NCI-H345 (cell line): ENCODE data around the gene AKAP13.

ENCODE experiments used
- DNase-seq: peaks from one replicate; lab custom pipeline; 2025; lab: John Stamatoyannopoulos, UW

Gene AKAP13

GRCh38 chr15:85730001-85730820 lies 349.8 kb downstream of the AKAP13 start:
- peak; percentile 40 for DNase-seq

GRCh38 chr15:85733416-85733815 lies 353.0 kb downstream of the AKAP13 start:
- no peak for DNase-seq

GRCh38 chr15:85737061-85737460 lies 356.7 kb downstream of the AKAP13 start:
- no peak for DNase-seq

- DNase-seq = no peak
Observed at GRCh38 chr15:85741021-85741421, 360.6 kb downstream of the AKAP13 start.

- no peak for DNase-seq
Observed at GRCh38 chr15:85741662-85742061, 361.3 kb downstream of the AKAP13 start.

- peak; percentile 32 for DNase-seq
Observed at GRCh38 chr15:85742186-85742821, 361.9 kb downstream of the AKAP13 start.

- peak; percentile 78 for DNase-seq
Observed at GRCh38 chr15:85743392-85744055, 363.1 kb downstream of the AKAP13 start.

- no peak for DNase-seq
Observed at GRCh38 chr15:85744579-85744978, 364.2 kb downstream of the AKAP13 start.

- no peak for DNase-seq
Observed at GRCh38 chr15:85745023-85745422, 364.6 kb downstream of the AKAP13 start.

- no peak for DNase-seq
Observed at GRCh38 chr15:85745525-85746150, 365.2 kb downstream of the AKAP13 start.

GRCh38 chr15:85746641-85747040 lies 366.2 kb downstream of the AKAP13 start:
- DNase-seq = no peak

- no peak for DNase-seq
Observed at GRCh38 chr15:85748176-85748575, 367.8 kb downstream of the AKAP13 start.

GRCh38 chr15:85748729-85749128 lies 368.3 kb downstream of the AKAP13 start:
- DNase-seq = no peak

GRCh38 chr15:85749261-85750151 lies 369.1 kb downstream of the AKAP13 start:
- no peak for DNase-seq

- DNase-seq = no peak
Observed at GRCh38 chr15:85750319-85751290, 370.2 kb downstream of the AKAP13 start.

GRCh38 chr15:85751291-85752123 lies 371.1 kb downstream of the AKAP13 start:
- DNase-seq = no peak

- DNase-seq = no peak
Observed at GRCh38 chr15:85752124-85752475, 371.7 kb downstream of the AKAP13 start.

- no peak for DNase-seq
Observed at GRCh38 chr15:85752491-85752961, 372.1 kb downstream of the AKAP13 start.

- DNase-seq = no peak
Observed at GRCh38 chr15:85753261-85753660, 372.9 kb downstream of the AKAP13 start.
